Keratinocyte (primary cell): ENCODE data around the gene SPTBN1.

ENCODE experiments used
- CTCF ChIP-seq, 3 experiments: IDR thresholded peaks in 1 of 3; conservative IDR thresholded peaks in 1 of 3; optimal IDR thresholded peaks in 1 of 3; 2 replicates in 2 of 3; 3 replicates in 1 of 3; pipeline versions ENCODE3 to v1.5.1; 2011; ENCODE audit warnings: low read length in 3 of 3, mild to moderate bottlenecking in 3 of 3, moderate library complexity in 2 of 3, control low read depth in 1 of 3, inconsistent platforms in 1 of 3; ENCODE audit not compliant: insufficient read depth in 2 of 3; ENCODE audit errors: extremely low read depth in 1 of 3
- EZH2 ChIP-seq: IDR thresholded peaks from one replicate; pipeline ENCODE4 v1.6.1; 2012; ENCODE audit warnings: inconsistent platforms, mild to moderate bottlenecking, low read length, moderate library complexity

GRCh38 chr2:54601339-54601738 is 145.2 kb downstream of the SPTBN1 start:
- TF ChIP-seq EZH2 (no peak), CTCF (optimal IDR thresholded peaks at IDR 0.05 in 1 of 3, IDR thresholded peaks at IDR 0.05 in 1 of 3, conservative IDR thresholded peaks at IDR 0.05 in 1 of 3; ENCODE audit: extremely low read depth in 1 of 3, insufficient read depth in 2 of 3, low read length in 3 of 3) (no peak)
